SK-N-SH treated with all-trans-retinoic acid at 6 μM for 48 hours (cell line): ENCODE results near the gene ATP9A.

ENCODE experiments used
- ATAC-seq: fragments of 200-7000 bp; cut with Tn5 transposase; 3 replicates; pipeline ENCODE4 v1.9.1; 2020; ENCODE audit warnings: mild to moderate bottlenecking, moderate library complexity
- ARNTL ChIP-seq: fragments of 450-650 bp; formaldehyde crosslinking; IDR thresholded peaks from 2 replicates; pipeline ENCODE4 v1.5.0; 2020; ENCODE audit warnings: low read depth, mild to moderate bottlenecking, moderate library complexity, borderline replicate concordance
- ESRRG ChIP-seq: fragments of 250-450 bp; sonication (Bioruptor Pico); IDR thresholded peaks from 2 replicates; pipeline ENCODE4 v1.6.1; 2021; ENCODE audit warnings: mild to moderate bottlenecking
- GLIS3 ChIP-seq: fragments of 250-450 bp; sonication (Bioruptor Pico); IDR thresholded peaks from 2 replicates; pipeline ENCODE4 v1.5.0; 2020; ENCODE audit warnings: mild to moderate bottlenecking, moderate library complexity
- ISL1 ChIP-seq: fragments of 250-450 bp; sonication (Bioruptor Pico); IDR thresholded peaks from 2 replicates; pipeline ENCODE4 v2.1.2; 2022; ENCODE audit warnings: mild to moderate bottlenecking, moderate library complexity
- OSR1 ChIP-seq: fragments of 250-450 bp; sonication (Bioruptor Pico); IDR thresholded peaks from 2 replicates; pipeline ENCODE4 v1.8.0; 2022; ENCODE audit warnings: moderate library complexity, mild to moderate bottlenecking, inconsistent platforms
- PPARA ChIP-seq: fragments of 250-450 bp; sonication (Bioruptor Pico); IDR thresholded peaks from 2 replicates; pipeline ENCODE4 v1.5.0; 2020; ENCODE audit warnings: mild to moderate bottlenecking, borderline replicate concordance
- RARB ChIP-seq: fragments of 250-450 bp; sonication (Bioruptor Pico); IDR thresholded peaks from 2 replicates; pipeline ENCODE4 v1.8.0; 2021; ENCODE audit warnings: mild to moderate bottlenecking, moderate library complexity
- SNAI2 ChIP-seq: fragments of 250-450 bp; sonication (Bioruptor Pico); IDR thresholded peaks from 2 replicates; pipeline ENCODE4 v1.5.0; 2020; ENCODE audit warnings: mild to moderate bottlenecking, moderate library complexity
- TCF4 ChIP-seq: fragments of 250-450 bp; sonication (Bioruptor Pico); IDR thresholded peaks from 2 replicates; pipeline ENCODE4 v1.8.0; 2021; ENCODE audit warnings: mild to moderate bottlenecking, moderate library complexity, borderline replicate concordance
- TOX ChIP-seq: fragments of 250-450 bp; sonication (Bioruptor Pico); IDR thresholded peaks from 2 replicates; pipeline ENCODE4 v1.8.0; 2021; ENCODE audit warnings: mild to moderate bottlenecking, moderate library complexity, borderline replicate concordance
- ZC3H10 ChIP-seq: fragments of 250-450 bp; sonication (Bioruptor Pico); IDR thresholded peaks from 2 replicates; pipeline ENCODE4 v1.5.1; 2021; ENCODE audit warnings: mild to moderate bottlenecking, moderate library complexity
- ZFP3 ChIP-seq: fragments of 250-450 bp; sonication (Bioruptor Pico); IDR thresholded peaks from 2 replicates; pipeline ENCODE4 v1.5.0; 2020; ENCODE audit warnings: mild to moderate bottlenecking, moderate library complexity
- ZFP30 ChIP-seq: fragments of 450-650 bp; formaldehyde crosslinking; IDR thresholded peaks from 2 replicates; pipeline ENCODE4 v1.5.0; 2022; ENCODE audit warnings: mild to moderate bottlenecking, moderate library complexity
- ZNF565 ChIP-seq: fragments of 450-650 bp; formaldehyde crosslinking; conservative IDR thresholded peaks from 2 replicates; pipeline ENCODE4 v1.5.0; 2020; ENCODE audit warnings: low read depth, mild to moderate bottlenecking, moderate library complexity
- ZNF70 ChIP-seq: fragments of 450-650 bp; formaldehyde crosslinking; IDR thresholded peaks from 2 replicates; pipeline ENCODE4 v1.5.0; 2020; ENCODE audit warnings: mild to moderate bottlenecking, moderate library complexity
- ZNF8 ChIP-seq: fragments of 450-650 bp; formaldehyde crosslinking; IDR thresholded peaks from 2 replicates; pipeline ENCODE4 v1.5.0; 2020; ENCODE audit warnings: mild to moderate bottlenecking, moderate library complexity
- TF ChIP-seq, protein P1 (sequence below): fragments of 250-450 bp; sonication (Bioruptor Pico); IDR thresholded peaks from 2 replicates; pipeline ENCODE4 v1.5.1; 2021; ENCODE audit warnings: mild to moderate bottlenecking, moderate library complexity
- TF ChIP-seq, protein P2 (sequence below): fragments of 250-450 bp; sonication (Bioruptor Pico); IDR thresholded peaks from 2 replicates; pipeline ENCODE4 v1.5.1; 2020; ENCODE audit warnings: low read depth, mild to moderate bottlenecking, moderate library complexity
- TF ChIP-seq, protein P3 (sequence below): fragments of 250-450 bp; sonication (Bioruptor Pico); IDR thresholded peaks from 2 replicates; pipeline ENCODE4 v1.8.0; 2021; ENCODE audit warnings: low read depth, mild to moderate bottlenecking, moderate library complexity, borderline replicate concordance

The ATP9A gene

DNA sequence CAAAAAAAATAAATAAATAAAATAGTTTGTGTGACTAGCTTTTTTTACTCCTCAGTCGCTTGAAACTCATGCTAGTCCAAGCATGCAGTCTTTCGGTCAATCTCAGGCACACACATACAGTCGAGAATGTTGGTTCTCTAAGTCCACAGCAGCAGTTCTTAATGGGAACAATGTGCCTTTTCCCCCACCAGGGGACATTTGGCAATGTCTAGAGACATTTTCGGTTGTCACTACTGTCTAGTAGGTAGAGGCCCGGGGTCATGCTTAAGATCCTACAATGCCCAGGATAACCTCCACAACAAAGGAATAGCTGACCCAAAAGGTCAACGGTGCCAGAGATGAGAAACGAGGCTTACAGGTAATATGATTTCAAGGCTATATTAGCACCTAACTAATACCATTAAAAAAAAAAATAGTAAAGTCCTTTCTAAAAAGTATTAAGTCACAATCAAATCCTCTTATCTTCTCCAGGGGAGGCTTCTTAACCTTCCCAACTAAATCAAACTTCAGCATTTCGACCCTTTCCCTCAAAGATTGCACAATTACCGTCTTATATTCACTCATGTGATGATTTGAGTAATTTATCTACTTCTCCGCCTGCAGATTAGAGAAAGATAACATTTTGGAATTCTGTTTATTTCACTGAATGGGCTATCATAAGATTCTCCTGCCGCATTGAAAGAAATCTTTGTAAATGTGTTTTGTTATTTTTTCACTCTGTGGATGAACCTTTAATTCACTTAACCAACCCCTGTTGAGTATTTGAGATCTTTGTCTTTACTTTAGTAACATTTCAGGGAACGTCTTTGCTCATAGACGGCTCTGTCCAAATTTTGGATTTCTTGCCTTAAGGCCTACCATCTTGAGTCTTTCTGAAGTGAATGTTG, 42.2 kb upstream of the ATP9A start:
- TF ChIP-seq, protein P1, sequence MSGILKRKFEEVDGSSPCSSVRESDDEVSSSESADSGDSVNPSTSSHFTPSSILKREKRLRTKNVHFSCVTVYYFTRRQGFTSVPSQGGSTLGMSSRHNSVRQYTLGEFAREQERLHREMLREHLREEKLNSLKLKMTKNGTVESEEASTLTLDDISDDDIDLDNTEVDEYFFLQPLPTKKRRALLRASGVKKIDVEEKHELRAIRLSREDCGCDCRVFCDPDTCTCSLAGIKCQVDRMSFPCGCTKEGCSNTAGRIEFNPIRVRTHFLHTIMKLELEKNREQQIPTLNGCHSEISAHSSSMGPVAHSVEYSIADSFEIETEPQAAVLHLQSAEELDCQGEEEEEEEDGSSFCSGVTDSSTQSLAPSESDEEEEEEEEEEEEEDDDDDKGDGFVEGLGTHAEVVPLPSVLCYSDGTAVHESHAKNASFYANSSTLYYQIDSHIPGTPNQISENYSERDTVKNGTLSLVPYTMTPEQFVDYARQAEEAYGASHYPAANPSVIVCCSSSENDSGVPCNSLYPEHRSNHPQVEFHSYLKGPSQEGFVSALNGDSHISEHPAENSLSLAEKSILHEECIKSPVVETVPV: no peak
- TF ChIP-seq PPARA (CRISPR knock-in tag) (no peak), ZNF70 (no peak), OSR1 (CRISPR knock-in tag) (no peak), ZNF565 (no peak), TOX (CRISPR knock-in tag) (no peak), ISL1 (CRISPR knock-in tag) (no peak), ZC3H10 (CRISPR knock-in tag) (no peak), TCF4 (CRISPR knock-in tag) (no peak), ZFP30 (CRISPR knock-in tag) (no peak), ZFP3 (no peak), SNAI2 (CRISPR knock-in tag) (no peak), ESRRG (CRISPR knock-in tag) (no peak), ZNF8 (CRISPR knock-in tag) (no peak), ARNTL (CRISPR knock-in tag) (no peak)
- TF ChIP-seq, protein P2, sequence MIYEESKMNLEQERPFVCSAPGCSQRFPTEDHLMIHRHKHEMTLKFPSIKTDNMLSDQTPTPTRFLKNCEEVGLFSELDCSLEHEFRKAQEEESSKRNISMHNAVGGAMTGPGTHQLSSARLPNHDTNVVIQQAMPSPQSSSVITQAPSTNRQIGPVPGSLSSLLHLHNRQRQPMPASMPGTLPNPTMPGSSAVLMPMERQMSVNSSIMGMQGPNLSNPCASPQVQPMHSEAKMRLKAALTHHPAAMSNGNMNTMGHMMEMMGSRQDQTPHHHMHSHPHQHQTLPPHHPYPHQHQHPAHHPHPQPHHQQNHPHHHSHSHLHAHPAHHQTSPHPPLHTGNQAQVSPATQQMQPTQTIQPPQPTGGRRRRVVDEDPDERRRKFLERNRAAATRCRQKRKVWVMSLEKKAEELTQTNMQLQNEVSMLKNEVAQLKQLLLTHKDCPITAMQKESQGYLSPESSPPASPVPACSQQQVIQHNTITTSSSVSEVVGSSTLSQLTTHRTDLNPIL (CRISPR knock-in tag): no peak
- TF ChIP-seq, protein P3, sequence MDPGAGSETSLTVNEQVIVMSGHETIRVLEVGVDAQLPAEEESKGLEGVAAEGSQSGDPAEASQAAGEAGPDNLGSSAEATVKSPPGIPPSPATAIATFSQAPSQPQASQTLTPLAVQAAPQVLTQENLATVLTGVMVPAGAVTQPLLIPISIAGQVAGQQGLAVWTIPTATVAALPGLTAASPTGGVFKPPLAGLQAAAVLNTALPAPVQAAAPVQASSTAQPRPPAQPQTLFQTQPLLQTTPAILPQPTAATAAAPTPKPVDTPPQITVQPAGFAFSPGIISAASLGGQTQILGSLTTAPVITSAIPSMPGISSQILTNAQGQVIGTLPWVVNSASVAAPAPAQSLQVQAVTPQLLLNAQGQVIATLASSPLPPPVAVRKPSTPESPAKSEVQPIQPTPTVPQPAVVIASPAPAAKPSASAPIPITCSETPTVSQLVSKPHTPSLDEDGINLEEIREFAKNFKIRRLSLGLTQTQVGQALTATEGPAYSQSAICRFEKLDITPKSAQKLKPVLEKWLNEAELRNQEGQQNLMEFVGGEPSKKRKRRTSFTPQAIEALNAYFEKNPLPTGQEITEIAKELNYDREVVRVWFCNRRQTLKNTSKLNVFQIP: no peak
- no peak for ATAC-seq

DNA sequence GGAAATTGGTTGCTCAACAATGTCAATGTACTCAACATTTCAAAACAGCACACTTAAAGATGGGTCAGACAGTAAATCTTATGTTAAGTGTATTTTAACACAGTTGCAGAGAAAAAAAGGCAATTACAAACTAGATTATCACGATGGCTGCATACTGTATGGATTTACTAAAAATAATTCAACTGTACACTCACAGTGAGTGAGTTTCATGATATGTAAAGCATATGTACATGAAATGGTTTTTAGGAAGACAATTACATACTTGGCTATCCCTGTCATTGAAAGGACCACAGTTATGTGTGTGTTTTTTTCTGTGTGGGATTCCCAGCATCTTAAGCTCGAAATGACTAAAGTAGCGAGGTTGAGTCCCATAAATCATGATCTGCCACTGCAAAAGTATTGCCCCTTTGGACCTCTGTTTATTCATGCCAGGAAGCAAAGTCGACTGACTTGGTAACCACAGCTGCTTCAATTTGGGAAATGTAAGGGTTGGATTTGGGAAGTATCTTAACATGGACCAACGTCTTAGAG, 39.6 kb upstream of the ATP9A start:
- TF ChIP-seq RARB (no peak), ZFP30 (CRISPR knock-in tag) (no peak), ISL1 (CRISPR knock-in tag) (no peak), ZNF565 (no peak), ZC3H10 (CRISPR knock-in tag) (no peak), TCF4 (CRISPR knock-in tag) (no peak), TOX (CRISPR knock-in tag) (no peak), ZNF70 (no peak), ZFP3 (no peak)
- TF ChIP-seq, protein P2 (CRISPR knock-in tag): no peak
- TF ChIP-seq, protein P1: no peak
- TF ChIP-seq, protein P3: no peak
- ATAC-seq: no peak

DNA sequence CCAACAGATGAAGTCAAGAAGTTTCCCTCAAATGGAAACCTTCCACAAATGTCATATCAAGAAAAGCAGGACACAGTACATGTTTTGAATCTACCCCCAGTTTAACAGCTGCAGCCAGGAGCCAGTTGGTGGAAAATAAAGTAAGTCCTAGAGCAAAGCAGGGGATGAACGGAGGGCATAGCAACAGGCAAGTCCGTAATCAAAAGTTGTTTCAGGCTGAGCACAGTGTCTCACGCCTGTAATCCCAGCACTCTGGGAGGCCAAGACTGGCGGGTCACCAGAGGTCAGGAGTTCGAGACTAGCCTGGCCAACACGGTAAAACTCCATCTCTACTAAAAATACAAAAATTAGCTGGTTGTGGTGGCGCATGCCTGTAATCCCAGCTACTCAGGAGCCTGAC, 36.6 kb upstream of the ATP9A start:
- TF ChIP-seq OSR1 (CRISPR knock-in tag) (no peak), GLIS3 (CRISPR knock-in tag) (no peak), ISL1 (CRISPR knock-in tag) (no peak)
- no peak for ATAC-seq
